Measurements from ENCODE around the gene DENND5B. TPM values are rescaled to one million over a fixed set of nuclear protein-coding genes. Genes with fewer than 3 reads are reported as not detected.
"Not testable (repeated sequence)": the region's sequence is repeated elsewhere in the genome, so short reads cannot be mapped to it uniquely, and the experiment has no call there.

Gene DENND5B
- total RNA-seq, 1 donor from 2014 or later = 6.1 TPM

DNA sequence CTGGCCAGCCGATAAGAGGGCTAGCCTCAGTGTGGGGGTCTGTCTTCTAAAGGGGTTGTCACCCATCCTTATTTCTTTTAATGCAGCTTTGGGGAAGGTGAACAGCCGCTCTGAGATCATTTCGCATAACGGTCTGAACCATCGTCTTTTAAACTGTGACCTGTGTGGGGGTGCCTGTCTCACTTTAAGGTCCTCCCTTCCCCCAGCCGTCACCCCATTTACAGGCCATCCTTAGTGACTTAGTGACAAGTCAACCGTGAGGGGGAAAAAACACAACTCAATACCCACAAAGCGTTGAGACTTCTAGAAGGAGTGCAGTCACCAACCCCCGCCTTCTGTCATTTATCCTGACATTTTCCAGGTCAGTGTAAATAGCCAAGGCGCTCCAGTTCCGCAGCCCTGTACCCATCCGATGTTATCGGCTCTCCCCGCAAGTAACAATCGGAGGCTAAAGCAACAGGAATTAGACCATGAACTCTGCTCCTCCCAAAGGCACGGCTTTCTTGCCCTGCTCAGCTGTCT is 505 bp upstream of the DENND5B start:
- no peak for DNase-seq (ENCODE audit: low spot score)

DNA sequence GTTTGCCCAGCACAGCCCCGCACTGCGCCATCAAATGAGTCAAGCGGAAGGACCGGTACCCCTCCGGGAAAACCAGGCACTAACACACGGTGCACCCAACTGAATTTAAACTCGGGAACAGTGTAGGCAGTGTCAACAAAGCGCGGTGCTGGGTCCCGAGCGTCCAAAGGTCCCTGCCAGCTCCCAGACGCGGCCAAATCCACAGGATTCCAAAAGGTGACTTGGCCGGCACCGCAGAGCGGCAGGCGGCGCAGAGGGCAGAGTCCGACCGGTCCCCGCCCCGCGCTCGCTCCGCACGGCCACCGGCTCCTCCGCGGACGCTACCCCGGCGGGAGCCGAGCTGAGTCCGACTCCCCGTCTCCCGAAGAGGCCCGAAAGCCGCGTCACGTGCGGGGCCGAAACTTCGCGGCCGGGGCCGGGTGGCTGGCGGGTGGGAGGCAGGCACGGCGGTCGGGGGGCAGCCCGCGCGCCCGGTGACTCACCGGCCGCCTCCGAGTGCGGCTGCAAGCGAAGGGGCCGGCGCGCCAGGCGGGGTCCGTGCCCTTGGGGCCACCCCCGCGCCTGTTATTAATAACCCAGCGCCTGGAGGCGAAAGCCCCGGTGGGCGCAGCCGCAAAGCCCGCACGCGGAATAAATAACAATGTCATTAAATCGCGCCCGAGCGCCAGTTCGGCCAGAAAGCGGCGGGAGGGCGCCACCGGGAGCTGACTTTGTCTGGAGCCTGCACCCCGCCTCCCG is 863 bp downstream of the DENND5B start:
- peak; percentile 52 for DNase-seq (ENCODE audit: low spot score)

DNA sequence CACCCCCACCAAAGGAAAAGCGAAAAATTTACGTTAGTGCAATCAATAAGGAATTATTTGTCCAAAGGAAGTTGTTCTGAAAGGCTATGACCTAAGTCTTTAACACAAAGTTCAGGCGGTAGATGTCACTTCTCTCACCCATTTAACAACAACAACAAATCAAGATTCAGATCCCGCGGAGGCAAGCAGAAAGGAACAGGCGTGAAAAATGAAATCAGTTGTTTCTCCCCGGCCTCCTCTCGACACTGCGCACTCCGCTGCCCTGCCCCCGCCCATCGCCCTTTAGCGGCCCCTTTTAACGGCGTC is 1.4 kb downstream of the DENND5B start:
- DNase-seq (ENCODE audit: low spot score) = no peak

DNA sequence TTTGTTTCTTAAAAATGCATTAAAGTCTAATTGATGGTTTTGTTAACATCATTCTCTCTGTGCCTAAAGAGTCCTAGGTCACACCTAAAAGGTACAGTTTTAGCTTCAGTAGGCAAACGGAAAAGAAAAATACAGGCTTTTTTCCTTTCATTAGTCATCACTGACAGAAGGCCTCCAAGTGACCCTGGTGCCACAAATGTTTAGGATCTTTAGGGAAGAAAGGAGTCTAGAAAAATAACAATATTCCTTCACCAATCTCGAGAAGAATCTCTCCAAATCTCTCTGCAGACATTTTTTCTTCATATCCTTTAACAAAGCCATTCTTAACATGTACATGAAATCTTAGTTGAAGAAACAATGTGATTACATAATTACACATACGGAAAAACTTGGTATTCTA is 2.0 kb downstream of the DENND5B start:
- DNase-seq (ENCODE audit: low spot score) = no peak

DNA sequence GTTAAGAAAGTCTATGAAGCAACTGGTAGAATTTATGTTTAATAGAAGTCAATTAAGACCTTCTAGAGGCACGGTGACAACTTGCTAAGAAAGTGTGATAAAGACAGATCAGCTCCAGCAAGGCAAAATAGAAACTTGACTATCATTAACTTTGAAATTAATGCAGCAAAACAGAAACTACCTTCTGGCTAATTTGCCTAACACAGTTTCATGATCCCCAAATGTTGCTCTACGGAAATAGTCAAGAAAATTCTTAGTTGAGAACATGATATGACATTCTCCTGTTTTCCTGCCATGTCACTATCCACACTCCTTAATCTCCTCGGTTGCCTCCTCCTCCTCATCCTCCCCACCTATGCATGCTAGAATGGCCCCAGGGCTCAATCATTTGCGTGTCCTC is 4.2 kb downstream of the DENND5B start:
- DNase-seq (ENCODE audit: low spot score) = no peak

DNA sequence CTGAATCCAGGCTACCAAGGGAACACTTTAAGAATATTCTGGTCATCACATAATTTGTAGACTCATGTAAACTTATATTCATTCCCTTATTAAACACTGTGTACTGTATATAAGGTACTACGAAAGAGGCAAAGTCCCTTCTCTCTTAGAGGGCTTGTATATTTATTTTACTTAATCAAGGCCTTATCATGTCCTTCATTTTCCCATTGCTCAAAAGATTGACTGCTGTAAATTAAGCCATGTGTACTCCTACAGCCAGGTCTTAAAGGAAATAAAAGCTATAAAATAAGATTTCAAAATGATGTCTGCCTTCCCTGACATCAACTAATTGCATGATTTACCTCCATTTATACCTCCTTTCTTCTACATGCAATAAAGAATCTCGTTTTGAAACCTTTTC is 5.0 kb downstream of the DENND5B start:
- no peak for DNase-seq (ENCODE audit: low spot score)

DNA sequence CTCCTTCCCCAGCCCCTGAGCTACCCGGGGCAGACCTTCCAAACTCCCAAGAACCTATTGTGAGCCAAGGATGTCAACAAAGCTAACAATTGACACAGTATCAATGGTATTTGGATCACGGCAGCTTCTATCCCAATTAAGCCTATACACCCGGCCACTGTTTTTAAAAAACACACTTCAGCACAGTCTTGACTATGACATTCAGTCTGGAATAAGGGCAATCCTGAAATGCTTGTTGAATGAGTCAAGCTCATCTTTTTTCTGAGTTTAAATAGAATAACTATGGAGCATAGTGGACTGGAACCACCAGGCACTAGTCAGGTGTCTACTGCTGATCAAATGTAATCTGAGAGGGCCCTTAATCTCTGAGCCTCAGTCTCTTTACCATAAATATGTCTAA is 5.7 kb downstream of the DENND5B start:
- DNase-seq (ENCODE audit: low spot score) = no peak

DNA sequence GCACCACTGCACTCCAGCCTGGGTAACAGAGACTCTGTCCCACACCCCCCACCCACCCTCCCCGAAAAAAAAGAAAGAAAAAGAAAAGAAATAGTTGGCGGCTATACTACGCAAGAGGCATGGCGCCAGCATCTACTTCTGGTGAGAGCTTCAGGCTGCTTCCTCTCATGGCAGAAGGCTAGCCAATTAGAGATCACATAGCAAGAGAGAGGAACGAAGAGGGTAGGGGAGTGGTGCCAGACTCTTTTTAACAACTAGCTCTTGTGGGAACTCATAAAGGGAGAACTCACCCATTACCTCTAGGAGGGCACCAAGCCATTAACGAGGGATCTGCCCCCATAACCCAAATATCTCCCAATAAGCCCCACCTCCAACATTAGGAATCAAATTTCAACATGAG is 6.2 kb downstream of the DENND5B start:
- DNase-seq (ENCODE audit: low spot score) = no peak

DNA sequence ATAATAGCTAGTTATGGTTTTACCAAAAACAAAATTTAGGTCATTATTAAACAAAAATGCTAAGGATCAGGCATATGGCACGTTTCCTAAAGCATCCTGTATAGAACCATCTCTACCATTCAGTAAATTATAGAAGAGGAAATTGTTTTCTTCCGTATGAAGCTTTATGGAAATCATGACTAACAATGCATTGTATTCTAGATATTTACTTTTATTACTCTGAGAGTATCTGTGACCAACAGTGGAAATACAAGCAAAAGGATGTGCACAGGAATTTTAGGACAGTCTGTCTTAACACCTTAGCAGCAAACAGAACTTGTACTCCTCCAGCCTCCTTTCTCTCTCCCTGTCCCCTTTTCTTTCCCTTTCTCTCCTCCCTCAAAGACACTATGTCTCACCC is 7.1 kb downstream of the DENND5B start:
- DNase-seq (ENCODE audit: low spot score) = no peak

DNA sequence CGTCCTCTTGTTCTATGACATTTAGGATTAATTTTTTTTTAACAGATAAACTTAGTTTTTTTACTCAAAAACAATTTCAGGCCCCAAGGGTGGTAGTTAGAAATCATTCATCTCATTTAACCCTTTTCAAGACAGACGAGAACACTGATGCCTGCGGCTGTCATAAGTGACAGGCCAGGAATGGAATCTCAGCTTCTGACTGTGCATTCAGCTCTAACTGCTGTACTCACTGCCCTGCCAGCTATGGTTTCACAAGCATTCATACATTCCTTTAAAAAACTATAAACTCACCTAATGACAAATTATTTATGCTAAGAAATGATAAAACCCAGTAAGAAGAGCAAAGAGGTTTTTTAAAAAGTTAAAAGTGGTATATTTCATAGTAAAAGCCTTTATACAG is 8.8 kb downstream of the DENND5B start:
- DNase-seq (ENCODE audit: low spot score) = no peak

DNA sequence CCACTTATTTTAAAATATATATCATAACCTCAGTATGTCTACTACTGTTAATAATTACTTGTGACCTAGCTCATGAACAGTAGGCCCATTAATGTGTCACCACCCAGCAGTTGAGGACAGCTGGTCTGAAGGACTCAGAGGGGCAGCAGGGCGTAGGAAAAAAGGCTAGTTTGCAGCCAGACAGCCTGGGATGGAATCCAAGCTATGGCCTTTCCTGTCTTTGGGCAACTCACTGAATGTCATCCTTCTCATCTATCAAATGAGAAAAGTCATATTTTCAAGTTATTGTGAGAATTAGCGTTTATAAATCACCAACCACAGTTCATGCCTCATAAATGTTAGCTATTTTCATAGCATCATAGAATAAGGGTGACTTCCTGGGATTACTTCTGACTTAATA is 12.3 kb downstream of the DENND5B start:
- DNase-seq (ENCODE audit: low spot score) = no peak

DNA sequence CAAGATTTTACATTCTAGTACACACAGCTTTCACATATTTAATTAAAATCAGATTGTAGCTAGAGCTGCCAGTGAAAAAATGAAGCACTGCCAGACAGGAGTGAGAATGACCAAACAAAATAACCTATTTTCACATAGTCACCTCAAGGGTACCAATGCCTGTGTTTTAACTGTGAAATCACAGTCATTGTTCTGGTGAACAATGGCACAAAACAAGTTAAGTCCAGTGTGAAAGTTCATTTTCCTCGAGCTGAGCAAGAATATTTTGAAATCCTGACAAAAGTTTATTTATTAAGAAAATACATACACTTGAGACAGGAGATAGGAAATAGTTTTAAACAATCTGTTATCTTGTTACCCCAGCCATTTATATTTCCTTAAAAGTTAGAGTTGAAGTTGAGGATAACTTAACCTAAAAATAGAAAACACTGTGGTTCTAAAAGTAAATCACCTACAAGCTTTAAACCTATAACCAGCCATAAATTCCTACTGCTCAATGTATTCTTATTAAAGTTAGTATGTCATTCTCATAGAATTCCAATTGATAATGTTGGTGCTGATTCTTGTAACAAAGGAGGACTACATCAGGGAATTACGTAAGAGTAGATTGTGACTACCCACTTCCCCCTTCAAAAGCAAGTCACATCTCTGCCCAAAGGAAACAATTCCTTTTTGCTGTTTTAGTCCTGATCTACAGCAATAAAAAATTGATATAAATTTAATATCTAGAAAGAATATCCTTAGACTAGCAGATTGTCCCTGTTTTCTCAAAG is 15.9 kb downstream of the DENND5B start:
- no peak for DNase-seq (ENCODE audit: low spot score)

DNA sequence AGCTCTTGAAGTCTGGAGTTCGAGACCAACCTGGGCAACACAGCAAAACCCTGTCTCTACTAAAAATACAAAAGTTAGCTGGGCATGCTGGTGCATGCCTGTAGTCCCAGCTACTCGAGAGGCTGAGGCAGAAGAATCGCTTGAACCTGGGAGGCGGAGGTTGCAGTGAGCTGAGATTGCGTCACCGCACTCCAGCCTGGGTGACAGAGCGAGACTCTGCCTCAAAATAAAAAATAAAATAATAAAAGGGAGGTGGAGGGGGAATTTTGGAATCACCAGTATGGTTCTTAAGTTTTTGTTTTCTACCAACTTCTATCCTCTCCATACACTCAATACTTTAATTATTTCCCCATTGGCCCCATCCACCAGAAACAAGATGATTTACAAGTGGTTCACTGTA is 16.6 kb downstream of the DENND5B start:
- DNase-seq (ENCODE audit: low spot score) = not testable (repeated sequence)

DNA sequence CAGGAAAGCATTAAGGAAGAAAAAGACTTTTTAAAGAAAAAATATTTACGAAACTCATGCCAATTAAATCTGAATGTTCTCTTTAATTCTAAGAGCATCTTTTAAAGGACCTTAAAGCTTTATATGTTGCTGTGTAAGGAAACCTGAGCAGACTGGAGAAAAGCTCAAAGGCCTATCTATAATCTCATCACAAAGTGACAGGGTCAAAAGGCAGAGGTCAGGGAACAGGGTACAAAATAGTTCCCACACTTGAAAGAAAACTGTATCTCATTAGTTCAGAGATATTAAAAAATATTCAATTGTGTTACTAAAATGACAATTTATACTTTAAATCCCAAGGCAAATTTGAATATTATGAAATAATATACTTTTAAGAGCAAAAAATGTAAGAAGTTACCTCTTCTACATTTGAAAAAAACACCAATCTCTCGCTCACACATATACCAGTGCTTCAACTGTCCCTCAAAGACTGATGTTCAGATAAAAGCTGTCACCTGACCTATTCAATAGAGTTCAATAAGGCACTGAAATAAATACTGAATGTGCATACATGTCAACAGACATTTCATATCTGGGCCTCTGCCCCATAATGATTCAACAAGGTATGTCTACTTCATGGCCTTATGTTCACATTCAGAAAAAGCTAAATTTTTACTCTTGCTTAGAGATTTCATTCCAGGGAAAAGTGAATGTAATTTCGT is 17.9 kb downstream of the DENND5B start:
- no peak for DNase-seq (ENCODE audit: low spot score)

DNA sequence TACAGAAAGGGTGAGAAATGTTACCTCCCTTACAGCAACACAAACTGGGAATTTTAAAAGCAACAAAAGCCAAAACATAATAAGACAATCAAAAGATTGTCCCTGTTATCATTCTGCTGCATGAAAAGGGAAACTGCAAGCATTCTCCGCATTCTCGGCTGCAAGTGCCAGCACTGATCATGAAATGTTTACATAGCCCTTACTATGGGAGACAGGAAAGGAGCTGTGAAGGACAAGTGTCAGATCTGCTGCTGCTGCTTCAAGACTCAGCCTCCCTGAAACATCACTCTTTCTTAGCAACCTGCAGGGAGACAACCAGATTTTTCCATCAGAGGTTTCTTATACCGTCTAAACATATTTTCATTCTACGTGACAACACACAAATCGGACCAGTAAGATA is 20.1 kb downstream of the DENND5B start:
- DNase-seq (ENCODE audit: low spot score) = no peak

DNA sequence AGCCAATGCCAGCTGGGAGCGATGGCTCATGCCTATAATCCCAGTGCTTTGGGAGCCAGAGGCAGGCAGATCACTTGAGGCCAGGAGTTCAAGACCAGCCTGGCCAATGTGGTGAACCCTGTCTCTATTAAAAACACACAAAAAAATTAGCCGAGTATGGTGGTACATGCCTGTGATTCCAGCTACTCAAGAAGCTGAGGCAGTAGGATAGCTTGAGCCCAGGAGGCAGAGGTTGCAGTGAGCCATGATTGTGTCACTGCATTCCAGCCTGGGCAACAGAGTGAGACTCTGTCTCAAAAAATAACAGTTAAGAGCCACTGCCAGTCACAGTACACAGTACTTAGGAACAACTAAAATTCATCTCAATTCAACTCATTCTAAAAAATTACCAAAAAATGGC is 21.4 kb downstream of the DENND5B start:
- DNase-seq (ENCODE audit: low spot score) = not testable (repeated sequence)

DNA sequence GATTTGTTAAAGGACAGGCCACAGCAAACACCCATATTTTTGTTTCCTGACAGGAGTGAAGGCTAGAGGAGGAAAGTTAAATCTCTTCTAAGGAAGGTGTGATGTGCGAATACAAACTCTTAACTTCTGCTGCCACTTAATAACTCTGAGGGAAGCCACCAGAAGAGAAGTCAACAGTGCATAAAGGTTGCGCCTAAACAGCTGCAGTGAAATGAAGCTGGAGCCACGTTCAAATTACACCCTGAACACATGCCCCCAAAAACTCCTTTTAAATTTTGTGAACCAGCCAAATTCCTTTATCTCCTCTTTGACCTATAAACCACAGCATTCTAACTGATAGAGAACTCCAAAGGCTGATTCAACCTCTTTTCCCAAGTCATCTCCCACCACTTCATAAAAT is 22.4 kb downstream of the DENND5B start:
- DNase-seq (ENCODE audit: low spot score) = no peak

DNA sequence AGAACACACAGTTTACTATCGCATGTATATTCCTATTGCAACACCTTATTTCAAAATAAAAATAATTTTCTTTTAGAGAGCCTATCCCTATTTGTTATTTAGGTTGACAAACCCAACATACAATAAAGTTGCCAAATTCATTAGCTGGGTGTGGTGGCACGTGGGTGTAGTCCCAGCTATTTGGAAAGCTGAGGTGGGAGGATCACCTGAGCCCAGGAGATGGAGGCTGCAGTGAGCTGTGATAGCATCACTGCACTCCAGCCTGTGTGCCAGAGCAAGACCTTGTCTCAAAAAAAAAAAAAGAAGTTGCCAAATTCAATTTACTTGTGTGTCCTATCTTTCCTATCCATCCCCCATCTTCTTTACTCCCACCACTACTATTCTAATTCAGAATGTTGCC is 23.9 kb downstream of the DENND5B start:
- no peak for DNase-seq (ENCODE audit: low spot score)

DNA sequence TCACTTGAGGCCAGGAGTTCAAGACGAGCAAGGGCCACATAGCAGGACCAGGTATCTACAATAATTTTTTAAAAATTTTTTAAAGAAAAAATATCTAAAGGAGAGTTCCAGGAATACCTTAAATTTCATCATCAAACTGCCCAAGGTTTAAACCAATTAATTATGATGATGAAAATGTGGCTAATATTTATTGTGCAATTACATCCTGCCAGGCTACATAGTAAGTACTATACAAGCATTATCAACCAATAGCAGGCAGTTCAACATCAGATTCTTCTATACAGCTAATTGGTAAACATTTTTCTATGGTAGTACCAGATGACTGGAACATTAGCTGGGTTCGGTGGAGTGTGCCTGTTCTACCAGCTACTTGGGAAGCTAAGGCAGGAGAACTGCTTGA is 24.4 kb downstream of the DENND5B start:
- no peak for DNase-seq (ENCODE audit: low spot score)

DNA sequence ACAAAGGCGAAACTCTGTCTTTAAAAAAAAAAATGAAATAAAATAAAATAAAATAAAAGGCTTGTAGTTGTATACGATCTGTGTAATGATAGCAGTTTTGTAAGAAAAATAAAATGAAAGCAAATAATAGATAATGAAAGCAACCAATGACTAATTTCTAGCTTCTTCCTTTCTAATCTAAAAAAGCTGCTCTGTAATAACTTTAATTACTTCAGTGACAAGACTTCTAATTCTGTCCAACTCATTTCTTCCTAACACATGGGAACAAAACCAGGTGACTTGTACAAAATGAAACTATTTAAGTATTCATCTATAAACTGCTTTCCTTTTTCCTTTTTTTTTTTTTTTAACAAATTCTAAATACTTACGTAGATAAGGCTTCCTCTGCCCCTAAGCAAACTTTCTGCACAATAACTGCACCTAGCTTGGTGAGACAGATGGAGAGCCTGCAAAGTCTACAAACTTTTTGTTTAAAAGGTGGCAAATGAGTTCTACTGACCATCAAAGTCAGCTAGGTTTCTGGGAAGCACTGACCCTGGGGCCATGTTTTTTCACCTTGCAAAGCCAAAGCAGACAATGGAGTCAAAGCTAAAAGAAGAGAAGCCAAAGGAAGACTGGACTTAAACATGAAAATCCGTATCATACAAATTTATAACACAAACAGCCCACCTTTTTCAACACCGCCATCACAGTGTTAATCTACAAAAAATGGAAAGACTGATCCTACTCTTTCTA is 28.2 kb downstream of the DENND5B start:
- no peak for DNase-seq (ENCODE audit: low spot score)

DNA sequence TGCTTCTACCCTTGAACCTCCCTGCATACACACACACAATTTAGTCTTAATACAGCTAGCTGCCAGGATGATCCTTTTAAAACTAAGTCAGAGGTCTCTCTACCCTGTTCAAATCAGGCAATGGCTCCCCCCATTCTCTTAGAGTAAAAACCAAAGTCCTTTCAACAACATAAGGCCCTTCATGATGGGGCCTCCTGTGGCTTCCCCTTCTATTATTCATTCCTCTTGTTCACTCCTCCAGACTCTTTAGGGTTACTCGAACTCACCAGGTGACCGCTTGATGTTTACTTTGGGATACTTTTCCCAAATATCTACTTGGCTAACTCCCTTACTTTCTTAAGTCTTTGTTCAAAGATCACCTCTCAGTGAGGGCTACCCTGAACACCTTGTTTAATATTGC is 30.4 kb downstream of the DENND5B start:
- no peak for DNase-seq (ENCODE audit: low spot score)

DNA sequence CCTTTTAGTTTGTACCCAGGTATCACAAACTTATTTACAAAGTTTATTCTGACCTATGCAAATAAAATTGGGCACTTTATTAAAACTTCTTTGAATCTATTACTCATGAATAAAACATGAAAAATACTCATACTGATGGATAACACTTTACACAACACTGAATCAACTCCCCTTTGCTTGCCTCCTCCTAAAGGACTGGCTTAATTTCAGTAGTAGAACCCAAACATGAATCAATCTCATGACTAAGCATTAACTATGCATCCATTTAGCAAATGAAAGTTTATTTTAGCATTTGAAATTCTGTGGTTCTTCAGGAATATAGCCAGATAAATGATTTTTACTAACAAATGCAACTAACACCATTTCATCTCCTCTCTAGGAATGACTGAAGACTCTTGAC is 32.4 kb downstream of the DENND5B start:
- no peak for DNase-seq (ENCODE audit: low spot score)
